ENCODE results near the gene ATG2B.

- TF ChIP-seq, protein P1, sequence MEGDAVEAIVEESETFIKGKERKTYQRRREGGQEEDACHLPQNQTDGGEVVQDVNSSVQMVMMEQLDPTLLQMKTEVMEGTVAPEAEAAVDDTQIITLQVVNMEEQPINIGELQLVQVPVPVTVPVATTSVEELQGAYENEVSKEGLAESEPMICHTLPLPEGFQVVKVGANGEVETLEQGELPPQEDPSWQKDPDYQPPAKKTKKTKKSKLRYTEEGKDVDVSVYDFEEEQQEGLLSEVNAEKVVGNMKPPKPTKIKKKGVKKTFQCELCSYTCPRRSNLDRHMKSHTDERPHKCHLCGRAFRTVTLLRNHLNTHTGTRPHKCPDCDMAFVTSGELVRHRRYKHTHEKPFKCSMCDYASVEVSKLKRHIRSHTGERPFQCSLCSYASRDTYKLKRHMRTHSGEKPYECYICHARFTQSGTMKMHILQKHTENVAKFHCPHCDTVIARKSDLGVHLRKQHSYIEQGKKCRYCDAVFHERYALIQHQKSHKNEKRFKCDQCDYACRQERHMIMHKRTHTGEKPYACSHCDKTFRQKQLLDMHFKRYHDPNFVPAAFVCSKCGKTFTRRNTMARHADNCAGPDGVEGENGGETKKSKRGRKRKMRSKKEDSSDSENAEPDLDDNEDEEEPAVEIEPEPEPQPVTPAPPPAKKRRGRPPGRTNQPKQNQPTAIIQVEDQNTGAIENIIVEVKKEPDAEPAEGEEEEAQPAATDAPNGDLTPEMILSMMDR (IDR thresholded peaks at IDR 0.05): no peak
- TF ChIP-seq EZH2 (IDR thresholded peaks at IDR 0.05; ENCODE audit: borderline replicate concordance, insufficient read depth, low read depth, low read length, poor library complexity, severe bottlenecking): no peak
Observed at GRCh38 chr14:96297997-96298515, 65.1 kb downstream of the ATG2B start.
